ENCODE data around the gene VSTM4.

The VSTM4 gene

GRCh38 chr10:49009199-49009979 lies 105.9 kb downstream of the VSTM4 start:
- TF ChIP-seq, protein P1, sequence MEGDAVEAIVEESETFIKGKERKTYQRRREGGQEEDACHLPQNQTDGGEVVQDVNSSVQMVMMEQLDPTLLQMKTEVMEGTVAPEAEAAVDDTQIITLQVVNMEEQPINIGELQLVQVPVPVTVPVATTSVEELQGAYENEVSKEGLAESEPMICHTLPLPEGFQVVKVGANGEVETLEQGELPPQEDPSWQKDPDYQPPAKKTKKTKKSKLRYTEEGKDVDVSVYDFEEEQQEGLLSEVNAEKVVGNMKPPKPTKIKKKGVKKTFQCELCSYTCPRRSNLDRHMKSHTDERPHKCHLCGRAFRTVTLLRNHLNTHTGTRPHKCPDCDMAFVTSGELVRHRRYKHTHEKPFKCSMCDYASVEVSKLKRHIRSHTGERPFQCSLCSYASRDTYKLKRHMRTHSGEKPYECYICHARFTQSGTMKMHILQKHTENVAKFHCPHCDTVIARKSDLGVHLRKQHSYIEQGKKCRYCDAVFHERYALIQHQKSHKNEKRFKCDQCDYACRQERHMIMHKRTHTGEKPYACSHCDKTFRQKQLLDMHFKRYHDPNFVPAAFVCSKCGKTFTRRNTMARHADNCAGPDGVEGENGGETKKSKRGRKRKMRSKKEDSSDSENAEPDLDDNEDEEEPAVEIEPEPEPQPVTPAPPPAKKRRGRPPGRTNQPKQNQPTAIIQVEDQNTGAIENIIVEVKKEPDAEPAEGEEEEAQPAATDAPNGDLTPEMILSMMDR (IDR thresholded peaks at IDR 0.05; ENCODE audit: borderline replicate concordance, control extremely low read depth, extremely low read depth, insufficient read depth, missing control alignments) = no peak
- no peak for DNase-seq (ENCODE audit: low spot score)
- in situ Hi-C loops (cut with MboI; ENCODE audit: low sequenced_read_pairs, unreplicated experiment) = no loop called here

GRCh38 chr10:49008505-49009198 lies 106.7 kb downstream of the VSTM4 start:
- DNase-seq (ENCODE audit: low spot score) = no peak
- TF ChIP-seq, protein P1 (IDR thresholded peaks at IDR 0.05; ENCODE audit: borderline replicate concordance, control extremely low read depth, extremely low read depth, insufficient read depth, missing control alignments) = no peak
- in situ Hi-C loops (cut with MboI; ENCODE audit: low sequenced_read_pairs, unreplicated experiment) = no loop called here

- DNase-seq (ENCODE audit: low spot score) = no peak
- TF ChIP-seq, protein P1 (IDR thresholded peaks at IDR 0.05; ENCODE audit: borderline replicate concordance, control extremely low read depth, extremely low read depth, insufficient read depth, missing control alignments) = no peak
- in situ Hi-C loops (cut with MboI; ENCODE audit: low sequenced_read_pairs, unreplicated experiment) = no loop called here
These were observed 107.2 kb downstream of the VSTM4 start for GRCh38 chr10:49008091-49008490.

DNA sequence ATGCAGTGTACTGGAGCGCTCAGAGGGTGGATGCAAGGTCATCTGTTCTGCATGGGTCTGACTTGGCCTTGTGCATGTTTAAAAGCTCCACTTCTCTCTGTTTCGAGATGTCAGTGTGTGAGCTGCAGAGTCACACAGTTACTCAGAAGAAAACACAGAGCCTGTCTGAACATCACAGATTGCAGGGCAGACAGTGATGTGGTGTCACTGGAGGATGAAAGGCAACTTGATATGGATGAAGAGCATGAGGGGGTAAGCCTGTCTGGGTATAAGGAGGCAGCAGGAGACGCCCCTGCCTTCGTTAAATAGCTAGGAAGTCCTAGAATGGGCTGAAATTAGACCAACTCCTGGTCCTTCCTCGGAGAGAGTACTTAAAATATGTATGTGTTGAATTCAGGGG lies 108.2 kb downstream of the VSTM4 start:
- no peak for DNase-seq (ENCODE audit: low spot score)
- in situ Hi-C loops (cut with MboI; ENCODE audit: low sequenced_read_pairs, unreplicated experiment) = no loop called here
- TF ChIP-seq, protein P1 (IDR thresholded peaks at IDR 0.05; ENCODE audit: borderline replicate concordance, control extremely low read depth, extremely low read depth, insufficient read depth, missing control alignments) = no peak

- in situ Hi-C loops (cut with MboI; ENCODE audit: low sequenced_read_pairs, unreplicated experiment) = no loop called here
These were observed 110.1 kb downstream of the VSTM4 start for GRCh38 chr10:49005270-49005669.

DNA sequence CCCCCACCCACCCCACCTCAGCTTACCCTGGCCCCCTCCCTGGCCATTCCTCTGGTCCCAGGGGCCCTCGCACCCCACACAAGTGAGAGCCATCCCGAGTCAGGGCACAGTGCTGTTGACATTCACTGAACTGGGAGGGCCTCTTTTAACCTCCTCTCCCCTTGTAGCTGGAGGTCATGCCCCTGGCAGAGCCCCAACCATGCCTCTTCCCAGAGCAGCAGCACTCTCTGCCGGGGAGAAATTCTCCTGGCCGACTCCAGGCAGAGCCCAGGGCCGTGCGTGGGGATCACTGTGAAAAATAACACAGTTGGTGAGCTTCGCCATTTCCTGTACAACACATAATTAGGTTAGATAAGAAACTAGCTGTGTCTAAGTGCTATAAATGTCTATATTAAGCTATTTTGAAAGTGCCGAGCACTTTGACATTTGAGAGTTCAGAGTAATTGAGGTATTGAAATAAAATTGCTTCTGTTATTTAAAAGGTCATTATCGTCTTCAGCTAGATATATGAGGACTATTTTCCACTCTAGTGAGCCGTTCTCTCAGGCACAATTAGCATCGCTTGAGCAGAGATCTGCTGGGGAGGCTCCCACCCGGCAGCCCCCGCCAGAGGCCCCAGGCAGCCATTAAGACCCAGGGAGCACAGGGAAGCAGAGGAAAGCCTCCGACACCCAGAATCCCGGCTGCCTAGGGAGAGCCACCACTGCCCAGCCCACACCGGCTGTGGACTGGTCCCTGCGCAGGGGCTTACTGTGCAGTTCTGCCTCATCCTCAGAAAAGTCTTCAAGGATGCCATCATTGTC lies 113.3 kb downstream of the VSTM4 start:
- in situ Hi-C loops (cut with MboI; ENCODE audit: low sequenced_read_pairs, unreplicated experiment) = no loop called here
- DNase-seq (ENCODE audit: low spot score) = no peak
- TF ChIP-seq, protein P1 (IDR thresholded peaks at IDR 0.05; ENCODE audit: borderline replicate concordance, control extremely low read depth, extremely low read depth, insufficient read depth, missing control alignments) = no peak

More at GRCh38 chr10:49005270-49005669, 110.1 kb downstream of the VSTM4 start:
- TF ChIP-seq, protein P1 (IDR thresholded peaks at IDR 0.05; ENCODE audit: borderline replicate concordance, control extremely low read depth, extremely low read depth, insufficient read depth, missing control alignments) = no peak
- no peak for DNase-seq (ENCODE audit: low spot score)
